Measurements from ENCODE around the gene TRIM36.

DNA sequence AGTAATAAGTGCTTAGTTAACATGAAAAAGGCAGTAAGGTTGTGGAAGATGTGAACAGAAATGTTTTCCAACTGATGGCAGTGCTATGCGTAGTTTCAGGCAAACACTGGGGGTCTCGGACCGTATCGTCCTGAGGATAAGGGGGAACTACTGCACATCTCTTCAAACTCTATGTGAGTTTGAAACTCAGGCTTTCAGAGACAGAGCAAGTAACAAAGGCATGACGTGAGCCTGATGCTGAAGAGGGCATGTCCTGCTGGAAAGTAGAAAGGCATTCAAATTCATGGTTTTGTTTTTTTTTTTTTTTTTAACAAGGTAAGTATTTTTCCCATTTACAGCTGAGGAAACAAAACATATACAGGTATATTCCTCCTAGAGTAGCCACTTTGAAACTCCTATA, 59.9 kb downstream of the TRIM36 start:
- TF ChIP-seq CTCF (optimal IDR thresholded peaks at IDR 0.05 in 1 of 3, IDR thresholded peaks at IDR 0.05 in 1 of 3, conservative IDR thresholded peaks at IDR 0.05 in 1 of 3; ENCODE audit: extremely low read depth in 1 of 3, insufficient read depth in 2 of 3, low read length in 3 of 3) (no peak), EZH2 (IDR thresholded peaks at IDR 0.05; ENCODE audit: low read length) (no peak)
